ENCODE results near the gene KDM3A.

KDM3A gene

DNA sequence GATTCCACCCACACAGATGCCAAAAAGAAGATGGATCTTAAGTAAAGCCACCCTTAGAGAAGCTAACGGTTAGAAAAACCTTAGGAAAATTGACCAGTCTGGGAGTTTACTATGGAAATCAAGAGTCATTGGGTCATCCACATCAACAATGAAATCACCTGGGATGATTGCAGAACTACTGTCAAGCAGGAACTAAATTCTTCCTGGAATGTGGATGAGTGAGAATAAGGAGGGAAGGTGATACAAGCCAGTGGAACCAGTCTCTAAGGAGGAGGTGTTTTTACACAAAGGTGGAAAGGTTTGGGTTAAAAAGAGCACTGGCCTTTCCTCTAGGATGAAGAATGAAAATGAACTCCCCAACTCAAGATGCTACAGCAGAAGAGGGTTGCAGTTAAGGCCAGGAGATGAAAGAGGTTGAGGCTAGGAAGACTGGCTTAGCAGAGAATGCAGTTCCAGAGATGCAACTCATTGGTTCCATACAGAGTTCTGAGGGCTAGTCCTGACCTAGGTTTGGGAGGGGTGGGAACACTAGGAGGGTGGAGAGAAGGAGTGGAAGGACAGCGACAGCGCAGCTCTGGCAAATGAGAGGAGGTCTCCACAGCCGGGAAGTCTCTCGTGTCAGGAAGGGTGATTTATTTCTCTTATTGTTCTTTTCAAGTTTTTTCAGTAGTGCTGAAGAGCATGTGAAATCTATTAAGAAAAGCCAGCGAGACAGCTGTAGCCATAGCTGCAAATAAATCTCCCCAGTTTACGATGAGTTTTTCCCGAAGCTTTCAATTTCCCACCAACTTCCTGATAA, 27.7 kb upstream of the KDM3A start:
- DNase-seq, result no peak
- Histone ChIP-seq H3K36me3 (no peaks in the 10 kb centered on the region), H3K9me3 (ENCODE audit: severe bottlenecking) (peaks cover 3% of the 10 kb centered on the region), H3K27ac (no peak overlapping the region), H3K27me3 (ENCODE audit: insufficient read depth, low read depth, severe bottlenecking) (no peaks in the 10 kb centered on the region), H3K4me3 (ENCODE audit: low read depth, low read length) (no peak overlapping the region)
- TF ChIP-seq, protein P1, sequence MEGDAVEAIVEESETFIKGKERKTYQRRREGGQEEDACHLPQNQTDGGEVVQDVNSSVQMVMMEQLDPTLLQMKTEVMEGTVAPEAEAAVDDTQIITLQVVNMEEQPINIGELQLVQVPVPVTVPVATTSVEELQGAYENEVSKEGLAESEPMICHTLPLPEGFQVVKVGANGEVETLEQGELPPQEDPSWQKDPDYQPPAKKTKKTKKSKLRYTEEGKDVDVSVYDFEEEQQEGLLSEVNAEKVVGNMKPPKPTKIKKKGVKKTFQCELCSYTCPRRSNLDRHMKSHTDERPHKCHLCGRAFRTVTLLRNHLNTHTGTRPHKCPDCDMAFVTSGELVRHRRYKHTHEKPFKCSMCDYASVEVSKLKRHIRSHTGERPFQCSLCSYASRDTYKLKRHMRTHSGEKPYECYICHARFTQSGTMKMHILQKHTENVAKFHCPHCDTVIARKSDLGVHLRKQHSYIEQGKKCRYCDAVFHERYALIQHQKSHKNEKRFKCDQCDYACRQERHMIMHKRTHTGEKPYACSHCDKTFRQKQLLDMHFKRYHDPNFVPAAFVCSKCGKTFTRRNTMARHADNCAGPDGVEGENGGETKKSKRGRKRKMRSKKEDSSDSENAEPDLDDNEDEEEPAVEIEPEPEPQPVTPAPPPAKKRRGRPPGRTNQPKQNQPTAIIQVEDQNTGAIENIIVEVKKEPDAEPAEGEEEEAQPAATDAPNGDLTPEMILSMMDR (IDR thresholded peaks at IDR 0.05; ENCODE audit: low read depth, low read length), result no peak

GRCh38 chr2:86414996-86415395, 26.2 kb upstream of the KDM3A start:
- H3K9me3 ChIP-seq (ENCODE audit: severe bottlenecking), result peaks cover 3% of the 10 kb centered on the region
- H3K27ac ChIP-seq, result no peak overlapping the region
- H3K36me3 ChIP-seq, result no peaks in the 10 kb centered on the region
- no peaks in the 10 kb centered on the region for H3K27me3 ChIP-seq (ENCODE audit: insufficient read depth, low read depth, severe bottlenecking)
- TF ChIP-seq, protein P1 (IDR thresholded peaks at IDR 0.05; ENCODE audit: low read depth, low read length), result no peak
- H3K4me3 ChIP-seq (ENCODE audit: low read depth, low read length), result no peak overlapping the region
- DNase-seq, result peak; percentile 27

DNA sequence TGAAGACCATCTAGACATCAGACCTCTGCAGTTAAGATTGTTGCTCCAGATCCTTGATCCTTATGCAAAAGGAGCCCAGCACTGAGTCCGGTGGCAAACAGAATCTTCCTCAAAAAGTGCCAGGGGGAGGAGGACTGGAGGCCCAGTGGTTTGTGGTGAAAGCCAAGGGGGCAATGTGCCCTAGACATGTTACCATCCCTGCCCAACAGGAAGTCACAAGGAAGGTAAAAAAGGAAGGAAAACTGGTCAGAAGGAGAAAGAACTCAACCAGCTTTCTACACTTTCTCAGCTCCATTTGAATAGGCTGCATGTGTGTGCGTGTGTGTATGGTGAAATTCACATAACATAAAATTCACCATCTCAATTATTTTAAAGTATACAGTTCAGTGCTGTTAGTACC, 25.0 kb upstream of the KDM3A start:
- H3K27ac ChIP-seq, result no peak overlapping the region
- no peaks in the 10 kb centered on the region for H3K36me3 ChIP-seq
- H3K27me3 ChIP-seq (ENCODE audit: insufficient read depth, low read depth, severe bottlenecking), result no peaks in the 10 kb centered on the region
- H3K9me3 ChIP-seq (ENCODE audit: severe bottlenecking), result no peaks in the 10 kb centered on the region
- TF ChIP-seq, protein P1 (IDR thresholded peaks at IDR 0.05; ENCODE audit: low read depth, low read length), result no peak
- no peak overlapping the region for H3K4me3 ChIP-seq (ENCODE audit: low read depth, low read length)
- DNase-seq, result no peak

GRCh38 chr2:86417961-86418360, 23.2 kb upstream of the KDM3A start:
- no peak overlapping the region for H3K27ac ChIP-seq
- no peak for DNase-seq
- H3K9me3 ChIP-seq (ENCODE audit: severe bottlenecking), result peaks cover 2% of the 10 kb centered on the region
- TF ChIP-seq, protein P1 (IDR thresholded peaks at IDR 0.05; ENCODE audit: low read depth, low read length), result no peak
- no peaks in the 10 kb centered on the region for H3K27me3 ChIP-seq (ENCODE audit: insufficient read depth, low read depth, severe bottlenecking)
- no peak overlapping the region for H3K4me3 ChIP-seq (ENCODE audit: low read depth, low read length)
- no peaks in the 10 kb centered on the region; the same call in 1 of the 2 replicates for H3K36me3 ChIP-seq

DNA sequence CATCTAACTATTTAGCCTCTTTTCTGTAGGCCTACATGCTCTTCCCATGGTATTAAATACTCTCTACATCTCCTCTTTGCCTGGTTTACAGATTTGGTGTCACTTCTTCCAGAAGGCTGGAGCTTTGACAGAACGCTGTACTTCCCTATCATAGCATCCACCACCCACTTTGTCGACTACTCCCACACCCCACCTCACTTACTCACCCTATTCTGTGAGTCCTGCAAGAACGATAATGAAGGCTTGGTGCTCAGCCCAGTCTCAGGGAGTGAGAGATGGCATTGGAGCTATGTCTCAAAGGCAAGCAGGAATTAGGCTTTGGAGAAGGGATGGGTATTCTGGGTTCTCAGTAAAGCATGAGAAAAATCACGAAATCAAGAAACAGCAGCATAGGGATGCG, 20.3 kb upstream of the KDM3A start:
- Histone ChIP-seq H3K9me3 (ENCODE audit: severe bottlenecking) (peaks cover 4% of the 10 kb centered on the region), H3K27ac (no peak overlapping the region), H3K4me3 (ENCODE audit: low read depth, low read length) (no peak overlapping the region), H3K36me3 (no peaks in the 10 kb centered on the region; the same call in 1 of the 2 replicates), H3K27me3 (ENCODE audit: insufficient read depth, low read depth, severe bottlenecking) (no peaks in the 10 kb centered on the region)
- TF ChIP-seq, protein P1 (IDR thresholded peaks at IDR 0.05; ENCODE audit: low read depth, low read length), result no peak
- DNase-seq, result no peak

- H3K27ac ChIP-seq, result no peak overlapping the region
These were observed 14.9 kb upstream of the KDM3A start for GRCh38 chr2:86426271-86426670.

More at GRCh38 chr2:86426271-86426670, 14.9 kb upstream of the KDM3A start:
- TF ChIP-seq, protein P1 (IDR thresholded peaks at IDR 0.05; ENCODE audit: low read depth, low read length), result no peak
- DNase-seq, result no peak
- no peaks in the 10 kb centered on the region; the same call in 1 of the 2 replicates for H3K36me3 ChIP-seq
- no peak overlapping the region for H3K4me3 ChIP-seq (ENCODE audit: low read depth, low read length)
- no peaks in the 10 kb centered on the region for H3K27me3 ChIP-seq (ENCODE audit: insufficient read depth, low read depth, severe bottlenecking)
- peaks cover 4% of the 10 kb centered on the region for H3K9me3 ChIP-seq (ENCODE audit: severe bottlenecking)

Data from WERI-Rb-1 (cell line).